Activated CD8-positive, alpha-beta memory T cell treated with anti-CD3 and anti-CD28 coated beads, Interleukin-2, amount 50 U/mL, for 24 hours (primary cell): ENCODE data around the gene OR10D3.
"Not testable (repeated sequence)": the region's sequence is repeated elsewhere in the genome, so short reads cannot be mapped to it uniquely, and the experiment has no call there.

Experiments
- DNase-seq: peaks from one replicate; pipeline ENCODE4 v3.0.0-alpha.2; 2020; ENCODE audit errors: extremely low read depth

Gene OR10D3, protein sequence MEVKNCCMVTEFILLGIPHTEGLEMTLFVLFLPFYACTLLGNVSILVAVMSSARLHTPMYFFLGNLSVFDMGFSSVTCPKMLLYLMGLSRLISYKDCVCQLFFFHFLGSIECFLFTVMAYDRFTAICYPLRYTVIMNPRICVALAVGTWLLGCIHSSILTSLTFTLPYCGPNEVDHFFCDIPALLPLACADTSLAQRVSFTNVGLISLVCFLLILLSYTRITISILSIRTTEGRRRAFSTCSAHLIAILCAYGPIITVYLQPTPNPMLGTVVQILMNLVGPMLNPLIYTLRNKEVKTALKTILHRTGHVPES

DNA sequence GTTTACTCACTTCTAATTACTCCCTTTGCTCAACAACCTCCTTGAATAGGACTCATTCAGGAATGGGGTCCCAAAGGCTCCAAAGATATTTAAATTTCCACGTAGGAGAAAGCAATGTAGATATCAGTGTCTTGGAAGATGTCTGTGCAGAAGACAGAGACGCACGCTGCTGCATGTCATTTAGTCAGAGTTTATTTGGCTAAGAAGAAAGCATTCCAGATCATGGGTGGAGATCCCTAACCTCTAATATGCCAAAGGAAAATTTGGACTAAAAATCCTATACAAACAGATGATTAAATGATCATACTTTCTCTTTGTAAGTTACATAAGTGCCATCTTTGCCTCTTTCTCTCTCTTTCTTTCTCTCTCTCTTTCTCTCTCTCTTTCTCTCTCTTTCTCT lies at the start of gene OR10D3:
Gene OR10D3, plus strand, starts transcription at position 278 of the 400 bp plus-strand sequence. CDS start 1,925 bp downstream, outside the sequence.
- no peak for DNase-seq

DNA sequence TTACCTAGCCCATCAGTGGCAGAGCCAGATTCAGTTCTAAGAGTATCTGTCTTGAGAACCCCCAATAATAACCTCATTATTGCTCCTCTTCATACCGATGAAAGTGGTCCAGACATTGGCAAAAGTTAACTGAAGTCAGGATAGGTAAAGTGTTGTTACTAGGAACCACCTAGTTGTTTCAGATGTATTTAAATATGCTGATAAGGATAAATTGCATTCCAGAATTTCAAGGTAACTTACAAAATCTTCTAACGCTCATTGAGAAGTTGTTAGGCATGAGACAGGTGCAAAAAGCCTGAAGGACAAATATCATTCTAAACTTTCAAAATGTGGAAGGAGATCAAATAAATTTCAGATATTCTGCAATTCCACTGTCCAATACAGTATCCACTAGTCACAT lies 40.1 kb upstream of the OR10D3 start:
- DNase-seq, result no peak

DNA sequence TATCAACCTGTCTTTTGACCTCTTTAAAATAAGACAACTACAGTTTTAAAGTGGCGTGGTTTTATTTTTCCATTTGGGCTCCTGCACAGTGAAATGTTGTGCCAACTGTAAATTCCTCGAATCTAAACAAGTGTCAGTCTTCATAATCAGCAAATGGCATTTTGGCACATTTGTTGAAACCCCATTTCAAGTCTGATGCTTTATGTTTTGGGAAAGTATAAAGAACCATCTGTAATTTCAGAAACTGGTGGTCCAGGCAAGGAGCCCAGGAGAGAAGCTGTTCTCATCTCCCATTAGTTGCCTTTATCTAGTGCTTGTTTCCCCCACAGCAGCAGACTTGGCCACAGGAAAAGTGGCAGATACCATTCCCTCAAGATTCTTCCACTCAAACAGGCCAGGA lies 35.2 kb upstream of the OR10D3 start:
- no peak for DNase-seq

DNA sequence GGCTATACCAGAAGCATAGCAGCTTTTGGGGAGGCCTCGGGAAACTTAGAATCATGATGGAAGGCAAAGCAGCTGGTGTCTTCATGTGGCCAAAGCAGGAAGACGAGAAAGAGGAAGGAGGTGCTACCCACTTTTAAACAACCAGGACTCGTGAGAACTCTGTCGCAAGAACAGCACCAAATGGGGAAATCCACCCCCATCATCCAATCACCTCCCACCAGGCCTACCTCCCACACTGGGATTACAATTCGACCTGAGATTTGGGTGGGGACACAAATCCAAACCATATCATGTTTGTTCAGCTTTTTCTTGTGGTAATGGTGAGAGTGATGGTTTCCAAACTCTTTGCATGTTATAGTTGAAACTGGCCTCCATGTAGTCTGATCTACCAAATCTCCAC lies 32.5 kb upstream of the OR10D3 start:
- no peak for DNase-seq

DNA sequence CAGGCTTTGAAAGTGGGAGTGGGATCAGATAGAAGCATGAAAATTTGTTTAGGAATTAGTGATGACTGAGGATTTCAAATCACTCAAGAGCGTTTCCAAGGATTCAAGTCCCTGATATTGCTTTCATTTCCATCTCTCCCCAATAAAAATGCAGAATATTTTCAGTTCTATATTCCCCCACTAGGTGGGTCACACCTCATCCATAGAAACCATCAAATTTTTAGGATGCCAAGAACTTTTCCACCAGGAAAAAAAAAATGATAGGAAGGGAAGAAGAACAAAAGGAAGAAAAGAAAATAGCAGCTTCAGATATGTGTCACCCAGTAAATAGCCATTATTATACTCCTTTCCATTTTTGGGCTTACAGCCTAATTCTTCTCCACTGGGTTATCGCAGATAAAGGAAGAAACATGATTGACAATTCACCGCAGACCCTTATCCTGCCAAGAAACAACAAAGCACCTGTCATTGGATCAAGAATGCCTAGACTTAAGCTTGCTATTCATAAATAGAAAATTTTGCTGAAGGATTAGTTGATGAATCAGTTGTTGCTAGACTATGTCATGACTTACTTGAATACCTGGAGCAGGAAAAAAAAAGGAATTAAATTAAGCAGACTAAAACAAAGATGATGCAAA lies 30.3 kb upstream of the OR10D3 start:
- DNase-seq, result no peak

DNA sequence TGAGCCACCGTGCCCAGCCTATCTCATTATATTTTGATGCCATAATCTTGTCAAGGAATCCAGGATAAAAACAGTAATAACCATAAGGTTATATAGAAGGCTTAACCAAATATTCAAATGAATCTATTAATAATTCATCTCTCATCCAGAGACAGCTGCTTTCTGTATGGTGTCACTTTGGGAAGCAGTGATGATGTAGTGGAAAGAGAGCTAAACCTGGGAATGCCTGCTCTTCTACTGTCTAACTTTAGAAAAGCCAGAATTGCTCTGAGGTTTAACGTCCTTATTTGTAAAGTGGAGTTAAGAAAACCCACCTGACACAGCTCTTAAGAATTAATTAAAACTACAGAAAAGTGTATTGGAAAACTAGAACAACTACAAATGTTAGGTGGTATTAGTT lies 29.3 kb upstream of the OR10D3 start:
- no peak for DNase-seq

DNA sequence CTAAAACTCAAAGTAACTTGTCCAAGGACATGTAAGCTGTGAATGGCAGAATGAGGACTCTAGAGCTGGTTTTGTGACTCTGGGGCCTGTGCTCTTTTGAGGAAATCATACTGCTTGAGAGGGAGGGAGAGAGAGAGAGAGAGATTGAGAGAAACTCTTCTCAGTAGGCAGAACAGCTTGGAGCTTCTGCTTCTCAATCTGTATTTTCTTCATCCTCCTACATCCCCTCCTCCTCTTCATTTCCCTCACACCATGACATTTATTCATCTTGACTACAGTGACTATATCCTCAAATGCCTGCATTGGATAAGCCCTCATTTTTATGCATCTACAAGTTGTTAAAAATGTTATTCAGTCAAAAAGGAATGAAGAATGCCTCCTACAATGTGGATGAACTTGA lies 23.7 kb upstream of the OR10D3 start:
- DNase-seq, result no peak

DNA sequence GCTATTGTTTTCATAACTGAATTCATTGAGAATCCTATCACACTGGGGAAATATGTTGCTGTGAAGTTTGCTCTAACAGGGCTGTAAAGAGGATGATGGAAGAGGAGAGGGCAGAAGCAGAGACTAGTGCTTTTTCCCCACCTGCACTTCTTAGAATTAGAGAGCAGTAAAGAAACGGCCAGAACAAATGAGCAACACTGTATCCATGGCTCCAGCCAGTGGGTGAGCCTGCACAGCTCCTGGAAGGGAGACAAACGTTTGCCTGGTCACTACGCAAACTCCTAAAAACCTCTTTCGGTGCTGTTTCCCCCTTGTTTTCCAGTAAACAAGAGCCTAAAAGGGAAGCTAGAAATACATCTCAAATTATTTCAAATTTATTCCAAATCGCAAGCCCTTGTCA lies 22.2 kb upstream of the OR10D3 start:
- no peak for DNase-seq

DNA sequence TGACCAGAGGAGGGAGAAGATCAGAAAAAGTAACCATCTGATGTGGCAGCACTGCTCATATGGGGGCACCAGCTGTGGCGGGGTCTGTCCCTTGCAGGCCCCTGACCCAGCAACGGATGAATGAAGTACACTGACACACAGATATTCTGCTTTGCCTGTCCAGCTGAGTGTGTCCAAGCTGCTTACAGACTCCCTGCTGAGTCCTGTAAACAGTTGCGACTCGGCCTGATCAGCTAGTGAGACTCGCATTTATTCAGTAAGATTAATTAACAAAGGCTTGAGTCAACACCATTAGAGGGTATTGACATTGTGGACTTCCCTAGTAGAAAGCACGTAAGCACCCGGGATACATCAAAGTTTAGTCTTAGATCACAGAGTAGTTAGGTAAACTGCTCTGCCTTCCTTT lies 15.3 kb upstream of the OR10D3 start:
- DNase-seq, result no peak

DNA sequence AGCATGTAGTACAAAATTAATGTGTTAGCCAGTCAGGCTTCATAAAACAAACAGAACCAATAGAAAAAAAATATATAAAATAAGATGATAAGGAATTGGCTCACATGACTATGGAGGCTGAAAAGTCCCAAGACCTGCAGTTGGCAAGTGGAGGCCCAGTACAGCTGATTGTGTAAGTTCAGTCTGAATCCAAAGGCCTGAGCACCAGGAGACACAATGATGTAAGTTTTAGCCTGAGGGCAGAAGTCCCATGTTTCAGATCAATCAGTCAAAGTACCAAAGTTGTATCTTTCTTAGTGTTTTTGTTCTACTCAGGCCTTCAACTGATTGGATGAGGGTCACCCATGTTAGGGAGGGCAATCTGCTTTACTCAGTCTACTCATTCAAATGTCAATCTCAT lies 14.3 kb upstream of the OR10D3 start:
- DNase-seq, result no peak

DNA sequence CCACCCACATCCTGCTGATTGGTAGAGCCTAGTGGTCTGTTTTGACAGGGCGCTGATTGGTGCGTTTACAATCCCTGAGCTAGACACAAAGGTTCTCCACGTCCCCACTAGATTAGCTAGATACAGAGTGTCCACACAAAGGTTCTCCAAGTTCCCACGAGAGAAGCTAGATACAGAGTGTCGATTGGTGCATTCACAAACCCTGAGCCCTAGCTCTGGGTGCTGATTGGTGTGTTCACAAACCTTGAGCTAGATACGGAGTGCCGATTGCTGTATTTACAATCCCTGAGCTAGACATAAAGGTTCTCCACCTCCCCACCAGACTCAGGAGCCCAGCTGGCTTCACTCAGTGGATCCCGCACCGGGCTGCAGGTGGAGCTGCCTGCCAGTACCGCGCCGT lies 12.8 kb upstream of the OR10D3 start:
- not testable (repeated sequence) for DNase-seq

DNA sequence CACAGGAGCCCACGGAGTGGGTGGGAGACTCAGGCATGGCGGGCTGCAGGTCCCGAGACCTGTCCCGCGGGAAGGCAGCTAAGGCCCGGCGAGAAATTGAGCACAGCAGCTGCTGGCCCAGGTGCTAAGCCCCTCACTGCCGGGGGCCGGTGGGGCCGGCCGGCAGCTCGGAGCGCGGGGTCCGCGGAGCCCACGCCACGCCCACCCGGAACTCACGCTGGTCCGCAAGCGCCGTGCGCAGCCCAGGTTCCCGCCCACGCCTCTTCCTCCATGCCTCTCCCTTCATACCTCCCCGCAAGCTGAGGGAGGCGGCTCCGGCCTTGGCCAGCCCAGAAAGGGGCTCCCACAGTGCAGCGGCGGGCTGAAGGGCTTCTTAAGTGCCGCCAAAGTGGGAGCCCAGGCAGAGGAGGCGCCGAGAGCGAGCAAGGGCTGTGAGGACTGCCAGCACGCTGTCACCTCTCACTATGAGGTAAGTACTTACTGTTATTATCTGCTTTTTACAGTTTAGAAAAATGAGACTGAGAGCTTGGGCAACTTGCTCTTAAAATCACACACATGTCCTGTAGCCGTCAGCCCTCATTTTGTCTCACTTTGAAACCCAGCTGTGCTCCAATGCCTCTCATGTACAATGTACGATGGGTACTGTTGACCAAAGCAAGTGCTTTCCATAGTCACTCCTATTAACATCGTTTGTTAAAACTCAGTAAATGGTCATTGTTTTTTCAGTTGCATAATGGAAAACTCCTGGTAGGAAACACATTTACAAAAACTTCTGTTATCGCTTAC lies 12.2 kb upstream of the OR10D3 start:
- DNase-seq, result no peak

DNA sequence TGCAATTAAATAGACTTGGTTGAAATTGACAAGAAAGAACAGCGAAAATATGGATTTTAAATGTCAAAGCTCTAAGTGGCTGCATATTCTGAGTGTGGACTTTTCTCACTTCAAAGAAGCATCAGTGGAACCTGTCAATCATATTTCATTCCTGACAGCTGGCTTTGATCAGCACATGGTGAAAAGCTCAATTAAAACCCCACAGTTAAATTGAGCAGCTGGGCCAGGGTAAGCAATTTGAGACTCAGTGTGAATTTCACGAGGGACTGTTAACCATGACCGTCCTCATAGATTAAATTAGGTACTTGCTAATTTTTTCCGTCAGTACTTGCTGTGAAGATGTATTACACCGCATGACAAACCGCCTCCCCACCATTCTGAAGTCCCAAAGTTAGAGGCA lies 11.0 kb upstream of the OR10D3 start:
- DNase-seq, result no peak

DNA sequence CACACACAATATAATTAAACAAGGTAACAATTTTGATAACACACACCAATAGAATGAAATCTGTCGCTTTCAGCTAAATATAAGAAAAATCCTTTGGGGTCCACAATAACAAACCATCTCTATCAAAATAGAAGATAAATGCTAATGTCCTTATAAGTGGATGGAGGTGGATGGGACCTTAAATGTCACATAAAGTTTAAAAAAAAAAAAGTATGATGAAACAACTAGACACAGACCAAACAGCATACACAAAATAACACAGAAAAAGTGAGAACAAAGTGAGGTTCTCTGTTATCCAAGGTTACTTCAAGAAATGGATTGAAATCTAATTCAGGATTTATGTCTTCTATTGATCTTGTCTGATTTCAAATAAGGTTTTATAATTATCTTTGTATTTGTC lies 10.5 kb upstream of the OR10D3 start:
- DNase-seq, result no peak

DNA sequence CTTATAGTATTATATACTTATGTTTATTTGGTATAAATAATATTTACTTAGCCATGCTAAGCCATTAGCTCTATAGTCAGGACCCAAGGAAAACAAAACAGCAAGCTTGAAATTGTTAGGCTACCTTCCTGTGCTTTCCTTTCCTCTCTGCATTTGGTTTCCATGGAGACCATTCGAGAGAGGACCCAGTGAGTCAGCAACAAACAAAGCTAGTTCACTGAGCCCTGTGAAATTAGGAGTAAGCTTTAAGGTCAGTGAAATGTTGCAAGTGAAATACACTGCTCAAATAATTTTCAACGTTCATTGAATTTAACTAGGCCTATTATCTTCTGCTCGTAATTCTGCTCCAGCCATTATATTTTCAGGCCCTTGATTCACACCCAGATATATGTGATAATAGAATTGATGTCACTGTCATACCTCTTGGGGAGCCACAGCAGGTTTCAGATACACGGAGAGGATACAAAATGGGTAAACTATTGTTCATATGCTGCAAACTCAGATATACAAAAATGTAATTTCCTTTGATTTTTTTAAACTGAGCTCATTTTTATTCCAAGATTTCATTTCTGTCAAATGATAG lies 9.1 kb upstream of the OR10D3 start:
- DNase-seq, result no peak

DNA sequence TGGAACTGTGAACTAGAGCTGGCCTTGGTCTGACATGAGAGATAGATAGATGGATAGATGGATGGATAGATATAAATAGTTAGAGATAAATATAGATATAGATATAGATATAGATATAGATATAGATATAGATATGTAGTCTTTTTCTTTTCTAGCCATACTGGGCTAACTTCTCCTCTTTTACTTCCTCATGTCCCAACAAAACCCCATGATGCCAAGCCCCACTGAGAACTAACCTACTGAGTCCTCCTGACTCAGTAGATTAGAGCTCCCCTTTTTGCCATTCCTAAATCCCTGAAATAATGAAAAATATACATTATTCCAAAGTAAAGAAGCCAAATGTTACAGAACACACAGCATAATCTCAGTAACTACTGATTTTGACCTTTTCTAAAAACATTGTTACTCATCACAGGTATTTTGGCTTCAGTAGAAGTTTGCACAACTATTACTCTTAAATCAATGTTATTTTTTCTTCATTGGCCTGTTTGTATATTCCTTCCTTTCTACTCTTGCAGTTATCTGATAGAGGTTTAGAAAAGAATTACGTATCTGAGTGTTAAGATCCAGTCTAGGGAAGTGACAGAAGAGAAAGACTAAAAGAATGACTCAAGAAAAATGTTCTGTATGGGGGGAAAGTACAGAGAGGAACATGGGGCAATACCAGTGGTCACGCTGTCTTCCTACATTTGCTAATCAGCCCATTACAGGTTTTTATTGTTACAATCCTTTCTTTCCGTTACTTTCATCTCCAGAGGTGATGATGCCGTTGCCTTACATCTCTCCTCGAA lies 6.0 kb upstream of the OR10D3 start:
- no peak for DNase-seq

DNA sequence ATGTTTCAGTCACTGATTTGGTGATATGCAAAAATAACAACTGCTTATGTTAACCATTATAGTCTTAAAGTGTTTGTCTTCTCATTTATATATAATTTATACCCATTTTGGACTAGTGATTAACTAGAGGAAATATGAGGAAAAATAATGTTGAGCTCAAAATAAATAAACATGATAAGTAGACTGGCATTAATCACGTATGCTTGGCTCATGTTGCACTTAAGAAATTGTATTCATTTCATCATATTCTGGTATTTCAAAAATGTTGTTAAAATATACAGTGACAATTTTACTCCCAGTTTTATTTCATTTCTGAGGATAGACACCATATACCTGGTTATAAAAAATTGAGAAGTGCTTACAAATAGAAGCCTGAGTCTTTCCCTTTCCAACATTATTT lies 3.8 kb upstream of the OR10D3 start:
- DNase-seq, result no peak

DNA sequence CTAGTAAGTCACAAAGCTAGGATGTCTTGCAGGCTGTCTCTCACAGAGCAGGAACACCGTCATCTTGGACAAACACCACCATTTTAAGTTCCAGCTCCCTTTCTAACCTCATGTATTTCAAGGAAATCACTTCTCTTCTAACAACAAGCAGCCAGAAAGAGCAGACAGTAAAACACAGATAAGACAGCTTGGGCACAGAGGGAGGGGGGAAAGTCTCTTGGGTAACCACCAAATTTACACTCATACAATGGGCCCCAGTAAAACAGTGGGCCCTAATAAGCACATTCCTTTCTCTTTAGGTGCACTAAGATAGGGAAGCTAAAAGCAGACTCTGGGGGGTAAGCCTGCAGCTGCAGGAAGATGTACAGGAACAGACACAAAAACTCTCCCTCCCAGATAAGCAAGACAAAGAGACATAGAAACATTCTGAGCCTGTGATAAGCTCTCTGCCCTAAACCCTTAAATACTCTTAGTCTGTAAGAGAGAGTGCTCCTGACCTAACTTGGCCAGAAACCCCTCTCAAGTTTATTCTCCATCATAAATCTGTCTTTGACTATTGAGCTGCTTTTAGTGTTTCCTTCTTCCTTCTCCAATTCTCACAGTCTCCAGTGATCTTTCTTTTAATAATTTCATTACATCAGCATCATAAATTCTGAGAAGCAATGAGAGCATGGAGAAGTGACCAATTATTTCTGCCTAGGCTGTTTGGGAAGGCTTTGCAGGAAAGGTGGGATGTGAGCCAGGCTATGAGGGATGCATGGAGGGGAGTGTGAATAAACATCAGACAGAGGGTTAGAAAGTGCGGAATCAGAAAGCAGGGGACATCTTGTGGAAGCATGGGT lies 7.4 kb downstream of the OR10D3 start:
- DNase-seq, result no peak

DNA sequence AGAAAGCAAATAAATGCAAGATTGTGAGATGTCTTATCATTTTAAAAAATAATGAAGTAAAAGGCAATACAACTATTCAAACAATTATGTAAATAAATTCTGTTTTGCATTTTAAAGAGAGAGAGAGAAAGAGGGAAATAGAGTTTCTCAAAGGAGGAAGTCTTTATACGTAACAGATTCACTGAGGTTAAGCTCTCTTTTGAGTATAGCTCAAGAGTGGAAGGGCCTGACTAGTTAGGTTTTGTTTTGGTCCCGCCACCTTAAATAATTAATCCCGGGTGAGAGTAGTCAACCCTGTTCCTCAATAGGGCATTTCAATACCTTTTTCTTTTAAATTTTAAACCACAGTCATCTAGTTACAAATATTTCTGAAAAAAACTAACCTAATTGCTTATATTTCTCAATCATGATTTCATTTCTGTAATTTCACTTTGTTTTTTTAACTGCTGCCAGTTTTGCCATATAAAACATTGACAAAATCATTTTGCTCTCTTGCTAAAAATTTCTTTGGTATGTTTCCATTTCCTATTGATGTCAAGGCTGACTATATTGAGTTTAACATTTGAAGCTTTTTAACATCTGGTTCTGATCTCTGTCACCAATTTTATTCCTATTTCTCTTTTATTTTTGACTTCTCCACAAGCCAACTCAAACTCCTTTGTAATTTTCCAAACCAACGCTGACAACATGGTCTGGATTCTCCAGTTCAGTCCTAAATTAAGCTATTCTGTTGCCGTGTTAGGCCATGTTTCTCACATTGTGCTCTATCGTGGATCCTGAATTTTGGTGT lies 10.3 kb downstream of the OR10D3 start:
- DNase-seq, result no peak
